SK-N-MC (cell line): ENCODE measurements around the gene NEK6.

Experiments used
- EZH2 ChIP-seq: fragments of 200-600 bp; sonication (generic); IDR thresholded peaks from one replicate; pipeline ENCODE4 v1.6.1; 2017; ENCODE audit warnings: antibody characterized with exemption
- POLR2AphosphoS5 ChIP-seq: IDR thresholded peaks from 2 replicates; pipeline ENCODE4 v1.6.1; 2012; ENCODE audit warnings: mild to moderate bottlenecking, low read depth, low read length, borderline replicate concordance

DNA sequence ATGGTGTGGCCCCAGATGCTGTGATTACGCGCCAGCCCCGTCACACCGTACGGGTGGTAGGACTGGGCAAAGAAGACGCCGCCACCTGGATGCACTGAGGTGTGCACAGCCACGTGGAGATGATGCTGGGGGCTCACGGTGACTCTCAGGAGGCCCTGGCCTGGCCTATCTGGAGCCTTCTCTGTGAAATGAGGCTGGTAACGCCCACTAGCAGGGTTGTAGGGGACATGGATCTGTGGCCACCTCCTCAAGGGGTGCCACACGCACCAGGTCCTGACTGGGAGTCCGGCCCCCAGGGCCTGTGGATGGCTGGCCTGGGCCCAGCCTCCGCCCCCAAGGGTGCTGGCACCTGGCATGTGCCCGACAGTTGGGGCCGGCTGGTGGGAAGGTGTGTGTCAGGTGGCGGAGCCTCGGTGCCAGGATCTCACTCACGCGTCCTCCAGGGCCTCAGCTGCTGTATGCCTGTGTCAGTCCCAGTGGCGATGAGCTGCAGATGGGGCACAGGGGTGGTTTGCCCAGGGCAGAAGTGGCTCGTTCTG lies 32.4 kb downstream of the NEK6 start:
- no peak for TF ChIP-seq EZH2
- TF ChIP-seq POLR2AphosphoS5 = no peak
